ENCODE data around the gene FAF1.
"Not testable (repeated sequence)": the region's sequence is repeated elsewhere in the genome, so short reads cannot be mapped to it uniquely, and the experiment has no call there.

FAF1 gene

GRCh38 chr1:50717327-50717726 lies 242.7 kb downstream of the FAF1 start:
- Histone ChIP-seq H3K9me3 (ENCODE audit: control insufficient read depth in 1 of 2, low read length in 2 of 2) (no peaks in the 10 kb centered on the region), H3K27ac (ENCODE audit: low read depth, low read length) (no peak overlapping the region), H3K36me3 (ENCODE audit: control insufficient read depth in 1 of 2, insufficient read depth in 2 of 2, low read length in 2 of 2) (peaks cover 0 to 7% of the 10 kb centered on the region in 2 donors), H3K4me3 (ENCODE audit: low read depth in 1 of 2, low read length in 2 of 2) (no peak overlapping the region), H3K27me3 (ENCODE audit: control insufficient read depth in 1 of 2, insufficient read depth in 2 of 2, low read length in 2 of 2) (no peaks in the 10 kb centered on the region), H3K9ac (ENCODE audit: low read depth in 1 of 2, low read length in 2 of 2) (no peak overlapping the region), H3K4me1 (ENCODE audit: control insufficient read depth in 1 of 2, insufficient read depth in 2 of 2, low read length in 2 of 2) (no peaks in the 10 kb centered on the region)

- H3K4me1 ChIP-seq (ENCODE audit: control insufficient read depth in 1 of 2, insufficient read depth in 2 of 2, low read length in 2 of 2); H3K27ac ChIP-seq (ENCODE audit: low read depth, low read length); H3K9me3 ChIP-seq (ENCODE audit: control insufficient read depth in 1 of 2, low read length in 2 of 2); H3K4me3 ChIP-seq (ENCODE audit: low read depth in 1 of 2, low read length in 2 of 2); H3K9ac ChIP-seq (ENCODE audit: low read depth in 1 of 2, low read length in 2 of 2); H3K27me3 ChIP-seq (ENCODE audit: control insufficient read depth in 1 of 2, insufficient read depth in 2 of 2, low read length in 2 of 2); H3K36me3 ChIP-seq (ENCODE audit: control insufficient read depth in 1 of 2, insufficient read depth in 2 of 2, low read length in 2 of 2): not testable (repeated sequence)
These were observed 243.6 kb downstream of the FAF1 start for GRCh38 chr1:50716455-50716854.

GRCh38 chr1:50710099-50710498 lies 250.0 kb downstream of the FAF1 start:
- Histone ChIP-seq H3K27me3 (ENCODE audit: control insufficient read depth in 1 of 2, insufficient read depth in 2 of 2, low read length in 2 of 2) (no peaks in the 10 kb centered on the region), H3K4me3 (ENCODE audit: low read depth in 1 of 2, low read length in 2 of 2) (no peak overlapping the region), H3K4me1 (ENCODE audit: control insufficient read depth in 1 of 2, insufficient read depth in 2 of 2, low read length in 2 of 2) (no peaks in the 10 kb centered on the region), H3K9ac (ENCODE audit: low read depth in 1 of 2, low read length in 2 of 2) (no peak overlapping the region), H3K9me3 (ENCODE audit: control insufficient read depth in 1 of 2, low read length in 2 of 2) (no peaks in the 10 kb centered on the region), H3K27ac (ENCODE audit: low read depth, low read length) (no peak overlapping the region), H3K36me3 (ENCODE audit: control insufficient read depth in 1 of 2, insufficient read depth in 2 of 2, low read length in 2 of 2) (peaks cover 0 to under 1% of the 10 kb centered on the region in 2 donors)

GRCh38 chr1:50707824-50708223 lies 252.2 kb downstream of the FAF1 start:
- H3K4me1 ChIP-seq (ENCODE audit: control insufficient read depth in 1 of 2, insufficient read depth in 2 of 2, low read length in 2 of 2) = no peaks in the 10 kb centered on the region
- H3K9me3 ChIP-seq (ENCODE audit: control insufficient read depth in 1 of 2, low read length in 2 of 2) = no peaks in the 10 kb centered on the region
- no peaks in the 10 kb centered on the region for H3K27me3 ChIP-seq (ENCODE audit: control insufficient read depth in 1 of 2, insufficient read depth in 2 of 2, low read length in 2 of 2)
- H3K27ac ChIP-seq (ENCODE audit: low read depth, low read length) = no peak overlapping the region
- H3K4me3 ChIP-seq (ENCODE audit: low read depth in 1 of 2, low read length in 2 of 2) = no peak overlapping the region
- H3K36me3 ChIP-seq (ENCODE audit: control insufficient read depth in 1 of 2, insufficient read depth in 2 of 2, low read length in 2 of 2) = peaks cover 0 to 2% of the 10 kb centered on the region in 2 donors
- no peak overlapping the region for H3K9ac ChIP-seq (ENCODE audit: low read depth in 1 of 2, low read length in 2 of 2)

GRCh38 chr1:50705699-50706098 lies 254.4 kb downstream of the FAF1 start:
- Histone ChIP-seq H3K9ac (ENCODE audit: low read depth in 1 of 2, low read length in 2 of 2) (no peak overlapping the region), H3K27ac (ENCODE audit: low read depth, low read length) (no peak overlapping the region), H3K27me3 (ENCODE audit: control insufficient read depth in 1 of 2, insufficient read depth in 2 of 2, low read length in 2 of 2) (no peaks in the 10 kb centered on the region), H3K9me3 (ENCODE audit: control insufficient read depth in 1 of 2, low read length in 2 of 2) (no peaks in the 10 kb centered on the region), H3K4me3 (ENCODE audit: low read depth in 1 of 2, low read length in 2 of 2) (no peak overlapping the region), H3K4me1 (ENCODE audit: control insufficient read depth in 1 of 2, insufficient read depth in 2 of 2, low read length in 2 of 2) (no peaks in the 10 kb centered on the region), H3K36me3 (ENCODE audit: control insufficient read depth in 1 of 2, insufficient read depth in 2 of 2, low read length in 2 of 2) (peaks cover 0 to 2% of the 10 kb centered on the region in 2 donors)

- no peak overlapping the region for H3K4me3 ChIP-seq (ENCODE audit: low read depth in 1 of 2, low read length in 2 of 2)
- H3K36me3 ChIP-seq (ENCODE audit: control insufficient read depth in 1 of 2, insufficient read depth in 2 of 2, low read length in 2 of 2) = peaks cover 0 to 2% of the 10 kb centered on the region in 2 donors
- no peaks in the 10 kb centered on the region for H3K9me3 ChIP-seq (ENCODE audit: control insufficient read depth in 1 of 2, low read length in 2 of 2)
- no peak overlapping the region for H3K9ac ChIP-seq (ENCODE audit: low read depth in 1 of 2, low read length in 2 of 2)
- H3K27ac ChIP-seq (ENCODE audit: low read depth, low read length) = no peak overlapping the region
- no peaks in the 10 kb centered on the region for H3K4me1 ChIP-seq (ENCODE audit: control insufficient read depth in 1 of 2, insufficient read depth in 2 of 2, low read length in 2 of 2)
- H3K27me3 ChIP-seq (ENCODE audit: control insufficient read depth in 1 of 2, insufficient read depth in 2 of 2, low read length in 2 of 2) = no peaks in the 10 kb centered on the region
These were observed 255.0 kb downstream of the FAF1 start for GRCh38 chr1:50705041-50705440.

GRCh38 chr1:50704126-50704525 lies 255.9 kb downstream of the FAF1 start:
- no peak overlapping the region for H3K9ac ChIP-seq (ENCODE audit: low read depth in 1 of 2, low read length in 2 of 2)
- H3K27ac ChIP-seq (ENCODE audit: low read depth, low read length) = no peak overlapping the region

GRCh38 chr1:50703240-50703639 lies 256.8 kb downstream of the FAF1 start:
- Histone ChIP-seq H3K9ac (ENCODE audit: low read depth in 1 of 2, low read length in 2 of 2) (no peak overlapping the region), H3K4me1 (ENCODE audit: control insufficient read depth in 1 of 2, insufficient read depth in 2 of 2, low read length in 2 of 2) (peaks cover 0 to under 1% of the 10 kb centered on the region in 2 donors), H3K9me3 (ENCODE audit: control insufficient read depth in 1 of 2, low read length in 2 of 2) (no peaks in the 10 kb centered on the region), H3K27me3 (ENCODE audit: control insufficient read depth in 1 of 2, insufficient read depth in 2 of 2, low read length in 2 of 2) (no peaks in the 10 kb centered on the region), H3K36me3 (ENCODE audit: control insufficient read depth in 1 of 2, insufficient read depth in 2 of 2, low read length in 2 of 2) (peaks cover 0 to 2% of the 10 kb centered on the region in 2 donors), H3K4me3 (ENCODE audit: low read depth in 1 of 2, low read length in 2 of 2) (no peak overlapping the region), H3K27ac (ENCODE audit: low read depth, low read length) (no peak overlapping the region)

More at GRCh38 chr1:50704126-50704525, 255.9 kb downstream of the FAF1 start:
- Histone ChIP-seq H3K36me3 (ENCODE audit: control insufficient read depth in 1 of 2, insufficient read depth in 2 of 2, low read length in 2 of 2) (peaks cover 0 to 2% of the 10 kb centered on the region in 2 donors), H3K9me3 (ENCODE audit: control insufficient read depth in 1 of 2, low read length in 2 of 2) (no peaks in the 10 kb centered on the region), H3K27me3 (ENCODE audit: control insufficient read depth in 1 of 2, insufficient read depth in 2 of 2, low read length in 2 of 2) (no peaks in the 10 kb centered on the region), H3K4me3 (ENCODE audit: low read depth in 1 of 2, low read length in 2 of 2) (no peak overlapping the region), H3K4me1 (ENCODE audit: control insufficient read depth in 1 of 2, insufficient read depth in 2 of 2, low read length in 2 of 2) (no peaks in the 10 kb centered on the region)

GRCh38 chr1:50702395-50702794 lies 257.7 kb downstream of the FAF1 start:
- Histone ChIP-seq H3K4me3 (ENCODE audit: low read depth in 1 of 2, low read length in 2 of 2) (no peak overlapping the region), H3K9ac (ENCODE audit: low read depth in 1 of 2, low read length in 2 of 2) (no peak overlapping the region), H3K4me1 (ENCODE audit: control insufficient read depth in 1 of 2, insufficient read depth in 2 of 2, low read length in 2 of 2) (peaks cover 0 to 6% of the 10 kb centered on the region in 2 donors), H3K36me3 (ENCODE audit: control insufficient read depth in 1 of 2, insufficient read depth in 2 of 2, low read length in 2 of 2) (peaks cover 0 to 2% of the 10 kb centered on the region in 2 donors), H3K27me3 (ENCODE audit: control insufficient read depth in 1 of 2, insufficient read depth in 2 of 2, low read length in 2 of 2) (no peaks in the 10 kb centered on the region), H3K9me3 (ENCODE audit: control insufficient read depth in 1 of 2, low read length in 2 of 2) (no peaks in the 10 kb centered on the region), H3K27ac (ENCODE audit: low read depth, low read length) (no peak overlapping the region)

- Histone ChIP-seq H3K4me3 (ENCODE audit: low read depth in 1 of 2, low read length in 2 of 2) (no peak overlapping the region), H3K9me3 (ENCODE audit: control insufficient read depth in 1 of 2, low read length in 2 of 2) (no peaks in the 10 kb centered on the region), H3K36me3 (ENCODE audit: control insufficient read depth in 1 of 2, insufficient read depth in 2 of 2, low read length in 2 of 2) (peaks cover 0 to 2% of the 10 kb centered on the region in 2 donors), H3K9ac (ENCODE audit: low read depth in 1 of 2, low read length in 2 of 2) (no peak overlapping the region), H3K4me1 (ENCODE audit: control insufficient read depth in 1 of 2, insufficient read depth in 2 of 2, low read length in 2 of 2) (peaks cover 0 to 6% of the 10 kb centered on the region in 2 donors), H3K27me3 (ENCODE audit: control insufficient read depth in 1 of 2, insufficient read depth in 2 of 2, low read length in 2 of 2) (no peaks in the 10 kb centered on the region), H3K27ac (ENCODE audit: low read depth, low read length) (no peak overlapping the region)
These were observed 258.3 kb downstream of the FAF1 start for GRCh38 chr1:50701706-50702317.

Data from duodenal mucosa (tissue), 2 donors.